SK-N-SH (cell line): ENCODE data around the gene NCOR2. TPM values are rescaled to one million over a fixed set of nuclear protein-coding genes. Genes with fewer than 3 reads are reported as not detected.
A peak's percentile ranks its signal among the peaks of the same experiment; 100 is the strongest.

Experiments used
- CTCF ChIA-PET: fragments of 300-600, 350-600 bp; formaldehyde crosslinking; extraction: SDS; loops from one replicate; lab custom pipeline; 2021; lab: Yijun Ruan, JAX
- POLR2A ChIA-PET: fragments of 350-600 bp; sonication (Branson Sonifier 250); formaldehyde crosslinking; extraction: SDS; loops from one replicate; lab custom pipeline; 2020; ENCODE audit warnings: antibody characterized with exemption, inconsistent platforms; lab: Yijun Ruan, JAX
- DNase-seq: peaks from one replicate; pipeline ENCODE4 v3.0.0; 2012
- H2AFZ ChIP-seq: fragments of 200-600 bp; sonication (generic); 2 replicates; pipeline ENCODE4 v1.8.1; 2016; ENCODE audit warnings: antibody characterized with exemption, mild to moderate bottlenecking, low read depth
- H3F3A ChIP-seq: fragments of 200-600 bp; sonication (generic); replicated peaks from 2 replicates; pipeline ENCODE3; 2016; ENCODE audit warnings: antibody characterized with exemption, mild to moderate bottlenecking; ENCODE audit not compliant: insufficient read depth
- H3K27ac ChIP-seq, 2 experiments: fragments of 200-500 bp in 1 of 2; fragments of 200-600 bp in 1 of 2; sonication (Bioruptor generic) in 1 of 2; sonication (generic), shearing (Covaris generic) in 1 of 2; 2 replicates each; pipeline versions ENCODE4 v1.5.1 to v1.6.1; 2014 to 2016; ENCODE audit warnings: low read depth in 2 of 2, inconsistent platforms in 1 of 2, low read length in 1 of 2, mild to moderate bottlenecking in 1 of 2, mixed read lengths in 1 of 2
- H3K27me3 ChIP-seq: fragments of 200-600 bp; sonication (generic), shearing (Covaris generic); 2 replicates; pipeline ENCODE4 v1.6.1; 2016; ENCODE audit warnings: mixed run types; ENCODE audit not compliant: insufficient read depth
- H3K36me3 ChIP-seq, 2 experiments: fragments of 200-500 bp in 1 of 2; fragments of 200-600 bp in 1 of 2; sonication (Bioruptor generic) in 1 of 2; sonication (generic) in 1 of 2; replicated peaks in 1 of 2; 2 replicates each; pipeline versions ENCODE3 to v1.5.1; 2014 to 2016; ENCODE audit warnings: low read length in 1 of 2, mild to moderate bottlenecking in 1 of 2; ENCODE audit not compliant: insufficient read depth in 2 of 2, control insufficient read depth in 1 of 2
- H3K4me1 ChIP-seq, 2 experiments: fragments of 200-500 bp in 1 of 2; fragments of 200-600 bp in 1 of 2; sonication (Bioruptor generic) in 1 of 2; sonication (generic), shearing (Covaris generic) in 1 of 2; 2 replicates each; pipeline versions ENCODE4 v1.5.1 to v1.6.1; 2014 to 2016; ENCODE audit warnings: low read depth in 1 of 2, low read length in 1 of 2, mixed run types in 1 of 2; ENCODE audit not compliant: insufficient read depth in 2 of 2, control insufficient read depth in 1 of 2
- H3K4me2 ChIP-seq: fragments of 200-600 bp; sonication (generic), shearing (Covaris generic); 2 replicates; pipeline ENCODE4 v1.6.1; 2017; ENCODE audit warnings: mixed run types
- H3K4me3 ChIP-seq, 2 experiments: fragments of 200-500 bp in 1 of 2; fragments of 200-600 bp in 1 of 2; sonication (Bioruptor generic) in 1 of 2; sonication (generic), shearing (Covaris generic) in 1 of 2; 2 replicates each; pipeline versions ENCODE4 v1.5.1 to v1.8.1; 2014 to 2016; ENCODE audit warnings: low read depth in 2 of 2, inconsistent platforms in 1 of 2, low read length in 1 of 2, mild to moderate bottlenecking in 1 of 2, mixed read lengths in 1 of 2, moderate library complexity in 1 of 2
- H3K79me2 ChIP-seq: fragments of 200-600 bp; sonication (generic); 2 replicates; pipeline ENCODE4 v1.8.1; 2017; ENCODE audit warnings: mild to moderate bottlenecking; ENCODE audit not compliant: insufficient read depth
- H3K9ac ChIP-seq: fragments of 200-600 bp; sonication (generic); 2 replicates; pipeline ENCODE4 v1.6.1; 2017; ENCODE audit warnings: mixed run types
- H3K9me2 ChIP-seq: fragments of 200-600 bp; sonication (generic); 2 replicates; pipeline ENCODE4 v1.6.1; 2017; ENCODE audit warnings: mixed run types
- H3K9me3 ChIP-seq: fragments of 200-600 bp; sonication (generic); 2 replicates; pipeline ENCODE4 v1.6.1; 2017; ENCODE audit warnings: mixed run types, mild to moderate bottlenecking, moderate library complexity
- H4K20me1 ChIP-seq: fragments of 200-600 bp; sonication (generic); 2 replicates; pipeline ENCODE4 v1.6.1; 2017; ENCODE audit warnings: mild to moderate bottlenecking, mixed run types; ENCODE audit not compliant: insufficient read depth
- CTCF ChIP-seq: fragments of 200-600 bp; sonication (generic); IDR thresholded peaks from 2 replicates; pipeline ENCODE4 v1.6.1; 2017; ENCODE audit warnings: antibody characterized with exemption, mild to moderate bottlenecking, moderate library complexity
- EP300 ChIP-seq, 2 experiments: IDR thresholded peaks; 2 replicates each; pipeline versions ENCODE4 v1.4.0 to v1.6.1; 2012; ENCODE audit warnings: borderline replicate concordance in 1 of 2, low read depth in 1 of 2, low read length in 1 of 2
- GATA2 ChIP-seq: sonication (generic); formaldehyde crosslinking; IDR thresholded peaks from 2 replicates; pipeline ENCODE4 v1.5.0; 2020; ENCODE audit warnings: mild to moderate bottlenecking, missing genetic modification reagents
- MEF2A ChIP-seq: IDR thresholded peaks from 2 replicates; pipeline ENCODE4 v1.4.0; 2012; ENCODE audit warnings: low read depth, borderline replicate concordance
- MXI1 ChIP-seq: IDR thresholded peaks from 2 replicates; pipeline ENCODE4 v1.6.1; 2012; ENCODE audit warnings: mild to moderate bottlenecking, low read depth, low read length, improper control_type of control experiment
- RXRA ChIP-seq: IDR thresholded peaks from 2 replicates; pipeline ENCODE4 v1.4.0; 2012; ENCODE audit warnings: low read depth, mild to moderate bottlenecking, borderline replicate concordance
- TEAD4 ChIP-seq: IDR thresholded peaks from 2 replicates; pipeline ENCODE4 v1.4.0; 2012; ENCODE audit warnings: mild to moderate bottlenecking, borderline replicate concordance; ENCODE audit not compliant: insufficient read depth
- ZBTB33 ChIP-seq: IDR thresholded peaks from 2 replicates; pipeline ENCODE4 v1.4.0; 2012; ENCODE audit warnings: low read depth, borderline replicate concordance
- WGBS: methylation state at CpG from one replicate; pipeline ENCODE4 v1.1.6; 2017; ENCODE audit warnings: low lambda C conversion rate; 5-methylcytosine and 5-hydroxymethylcytosine counted together
- polyA plus RNA-seq, 3 experiments: library from polyadenylated mRNA; depleted of rRNA; stranded (reverse); fragments of >200 nt; gene quantifications; 2 replicates each; pipeline ENCODE4 v1.2.3, GENCODE V29; 2012
- TF ChIP-seq, protein P1 (sequence below): IDR thresholded peaks from 2 replicates; pipeline ENCODE4 v1.4.0; 2012; ENCODE audit warnings: low read depth, borderline replicate concordance

The NCOR2 gene
- polyA plus RNA-seq, 1 of the 3 experiments (the other 2 are of a cell fraction), result 19.0 TPM

DNA sequence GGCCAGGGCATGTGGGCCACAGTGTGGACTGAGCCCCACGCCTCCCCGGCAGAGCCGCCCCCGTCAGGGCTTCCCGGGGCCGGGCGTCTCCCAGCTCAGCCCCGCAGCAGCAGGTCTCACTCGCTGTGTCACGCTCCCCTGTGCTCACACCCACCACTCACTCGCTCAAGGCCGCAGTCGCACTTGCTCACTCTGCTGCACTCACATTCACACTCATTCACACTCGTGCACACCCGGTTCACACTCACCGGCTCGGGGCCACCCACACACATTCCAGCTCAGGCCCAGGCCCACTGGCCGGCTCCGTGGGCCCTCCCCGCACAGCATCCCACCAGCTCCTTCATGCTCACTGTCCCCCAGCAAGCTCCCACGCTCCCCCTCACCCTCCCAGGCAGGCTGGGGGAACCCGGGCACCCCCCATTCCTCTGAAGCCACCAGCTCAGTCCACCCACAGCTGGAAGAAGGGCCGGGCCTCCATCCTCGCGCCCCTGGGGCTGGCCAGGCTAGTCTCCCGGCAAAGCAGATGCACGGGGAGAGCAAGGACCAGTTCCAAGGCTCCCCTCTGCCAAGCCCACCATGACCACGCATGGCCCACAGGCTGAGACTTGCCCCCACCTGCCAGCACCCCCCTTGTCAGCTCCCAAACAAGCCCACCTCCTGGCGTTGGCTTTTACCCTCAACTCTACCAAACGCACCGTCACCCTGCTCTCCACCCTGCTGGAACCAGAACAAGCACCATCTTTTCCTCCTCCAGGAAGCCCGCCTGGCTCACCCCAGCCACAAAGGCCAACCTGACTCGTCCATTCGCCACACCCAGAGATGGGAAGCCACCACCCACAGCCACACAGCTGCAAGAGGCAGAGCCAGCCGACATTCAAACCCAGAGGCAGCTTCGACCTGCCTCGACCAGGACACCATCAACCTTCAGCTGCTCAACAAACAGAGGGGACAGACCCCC, 28.0 kb downstream of the NCOR2 start:
- Histone ChIP-seq H3K9me2 (no peaks in the 10 kb centered on the region), H3K36me3 (no peaks in the 10 kb centered on the region), H3K27ac (peak overlapping the region; percentile 15 to 96; a peak in 3 of 4 replicates), H3K4me3 (no peak overlapping the region), H3F3A (peaks cover 15% of the 10 kb centered on the region), H3K9me3 (no peaks in the 10 kb centered on the region), H3K79me2 (peaks cover 82% of the 10 kb centered on the region), H4K20me1 (peaks cover 83% of the 10 kb centered on the region), H3K9ac (no peak overlapping the region), H3K4me1 (peaks cover 31 to 85% of the 10 kb centered on the region in 2 experiments; a peak in 3 of 4 replicates), H2AFZ (no peak overlapping the region), H3K4me2 (peak overlapping the region; percentile 24; the same call in 1 of the 2 replicates), H3K27me3 (no peaks in the 10 kb centered on the region)
- WGBS, result 86% methylated on average over 22 of the region's 37 CpGs
- DNase-seq, result no peak
- POLR2A ChIA-PET, result interaction anchor here (0.6 to 2.5 kb wide), 4 partner anchors 18 to 111 kb away, joined by 3 to 14 read pairs (median 4); no protein-coding TSS in a partner anchor
- TF ChIP-seq CTCF (no peak), ZBTB33 (no peak), EP300 (IDR thresholded peaks at IDR 0.05; ENCODE audit: borderline replicate concordance in 1 of 2, low read depth in 1 of 2, low read length in 1 of 2) (no peak)
- CTCF ChIA-PET, result interaction anchor here (0.7 to 2.3 kb wide), 4 partner anchors 15 to 211 kb away, joined by 3 to 6 read pairs (median 4); no protein-coding TSS in a partner anchor

DNA sequence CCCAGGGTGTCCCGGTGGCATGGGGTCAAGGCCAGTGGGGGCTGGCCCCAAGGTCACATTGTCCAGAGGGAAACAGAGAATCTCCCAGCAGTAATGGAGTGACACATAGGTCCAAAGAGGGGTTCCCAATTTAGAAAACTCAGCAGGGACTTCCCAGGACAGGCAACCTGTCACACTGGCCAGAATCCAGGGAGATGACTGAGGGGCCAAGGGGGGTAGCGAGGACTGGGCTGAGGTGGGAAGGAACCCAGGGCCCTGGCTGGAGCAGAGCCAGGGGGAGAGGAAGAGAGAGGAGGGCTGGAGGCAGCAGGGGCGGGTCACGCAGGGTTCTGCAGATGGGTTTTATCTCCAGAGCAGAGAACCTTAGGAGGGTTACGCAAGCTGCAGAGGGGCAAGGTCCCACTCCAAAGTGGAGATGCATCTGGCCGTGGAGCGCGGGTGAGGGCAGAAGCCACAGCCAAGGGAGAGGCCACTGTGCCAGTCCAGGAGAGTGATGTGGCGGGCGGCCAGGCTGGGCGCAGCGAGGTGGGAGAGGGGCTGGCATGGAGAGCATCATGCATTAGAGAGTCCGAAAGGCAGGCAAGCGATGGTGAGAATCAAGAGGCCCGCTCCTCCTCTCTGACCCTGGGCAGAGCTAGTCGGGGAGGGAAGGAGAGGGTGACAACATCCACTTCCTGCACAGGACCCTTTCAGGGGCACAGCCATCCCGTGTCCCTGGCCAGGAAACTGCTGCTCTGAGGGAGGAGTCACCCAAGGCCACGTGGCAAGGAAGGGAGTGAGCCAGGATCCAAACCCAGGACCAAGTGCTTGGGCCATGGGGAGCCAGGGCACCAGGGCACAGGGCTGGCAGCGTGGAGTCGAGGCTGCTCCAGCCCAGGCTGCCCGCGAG, 29.0 kb downstream of the NCOR2 start:
- Histone ChIP-seq H3K4me2 (peak overlapping the region; percentile 50; the same call in 1 of the 2 replicates), H2AFZ (no peak overlapping the region), H3K36me3 (no peaks in the 10 kb centered on the region), H3K4me1 (peaks cover 23 to 77% of the 10 kb centered on the region in 2 experiments; a peak in 3 of 4 replicates), H3F3A (peaks cover 15% of the 10 kb centered on the region), H3K9me3 (no peaks in the 10 kb centered on the region), H3K27ac (peak overlapping the region; percentile 15 to 96; a peak in 3 of 4 replicates), H4K20me1 (peaks cover 83% of the 10 kb centered on the region), H3K9me2 (no peaks in the 10 kb centered on the region), H3K4me3 (no peak overlapping the region), H3K9ac (no peak overlapping the region), H3K27me3 (no peaks in the 10 kb centered on the region), H3K79me2 (peaks cover 82% of the 10 kb centered on the region)
- peak; percentile 72 for DNase-seq
- CTCF ChIA-PET, result interaction anchor here (0.7 to 2.3 kb wide), 6 partner anchors 19 to 213 kb away, joined by 3 to 6 read pairs (median 3); no protein-coding TSS in a partner anchor
- POLR2A ChIA-PET, result interaction anchor here (0.6 to 2.5 kb wide), 12 partner anchors 12 to 176 kb away, joined by 3 to 14 read pairs (median 4); no protein-coding TSS in a partner anchor
- 69% methylated on average over 14 of the region's 22 CpGs for WGBS
- TF ChIP-seq, protein P1, sequence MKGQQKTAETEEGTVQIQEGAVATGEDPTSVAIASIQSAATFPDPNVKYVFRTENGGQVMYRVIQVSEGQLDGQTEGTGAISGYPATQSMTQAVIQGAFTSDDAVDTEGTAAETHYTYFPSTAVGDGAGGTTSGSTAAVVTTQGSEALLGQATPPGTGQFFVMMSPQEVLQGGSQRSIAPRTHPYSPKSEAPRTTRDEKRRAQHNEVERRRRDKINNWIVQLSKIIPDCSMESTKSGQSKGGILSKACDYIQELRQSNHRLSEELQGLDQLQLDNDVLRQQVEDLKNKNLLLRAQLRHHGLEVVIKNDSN, result peak; percentile 62; the same call in 1 of the 2 replicates
- TF ChIP-seq EP300 (IDR thresholded peaks at IDR 0.05; ENCODE audit: borderline replicate concordance in 1 of 2, low read depth in 1 of 2, low read length in 1 of 2) (peak in 1 of 2 experiments; percentile 12; a peak in 1 of 4 replicates), RXRA (no peak), TEAD4 (no peak), GATA2 (peak; percentile 35), MEF2A (no peak), MXI1 (peak; percentile 7; the same call in 1 of the 2 replicates)
